ENCODE measurements around the gene FAM174C.

Gene FAM174C

GRCh38 chr19:1260749-1261537 lies 14.4 kb upstream of the FAM174C start:
- in situ Hi-C loops (cut with HindIII; ENCODE audit: low sequenced_read_pairs) = no loop called here

- in situ Hi-C loops (cut with HindIII; ENCODE audit: low sequenced_read_pairs) = no loop called here
Observed at GRCh38 chr19:1261538-1261797, 13.9 kb upstream of the FAM174C start.

- in situ Hi-C loops (cut with HindIII; ENCODE audit: low sequenced_read_pairs) = no loop called here
Observed at GRCh38 chr19:1261798-1262622, 13.3 kb upstream of the FAM174C start.

GRCh38 chr19:1262623-1263123 lies 12.7 kb upstream of the FAM174C start:
- in situ Hi-C loops (cut with HindIII; ENCODE audit: low sequenced_read_pairs) = no loop called here

- in situ Hi-C loops (cut with HindIII; ENCODE audit: low sequenced_read_pairs) = no loop called here
Observed at GRCh38 chr19:1263188-1263587, 12.1 kb upstream of the FAM174C start.

DNA sequence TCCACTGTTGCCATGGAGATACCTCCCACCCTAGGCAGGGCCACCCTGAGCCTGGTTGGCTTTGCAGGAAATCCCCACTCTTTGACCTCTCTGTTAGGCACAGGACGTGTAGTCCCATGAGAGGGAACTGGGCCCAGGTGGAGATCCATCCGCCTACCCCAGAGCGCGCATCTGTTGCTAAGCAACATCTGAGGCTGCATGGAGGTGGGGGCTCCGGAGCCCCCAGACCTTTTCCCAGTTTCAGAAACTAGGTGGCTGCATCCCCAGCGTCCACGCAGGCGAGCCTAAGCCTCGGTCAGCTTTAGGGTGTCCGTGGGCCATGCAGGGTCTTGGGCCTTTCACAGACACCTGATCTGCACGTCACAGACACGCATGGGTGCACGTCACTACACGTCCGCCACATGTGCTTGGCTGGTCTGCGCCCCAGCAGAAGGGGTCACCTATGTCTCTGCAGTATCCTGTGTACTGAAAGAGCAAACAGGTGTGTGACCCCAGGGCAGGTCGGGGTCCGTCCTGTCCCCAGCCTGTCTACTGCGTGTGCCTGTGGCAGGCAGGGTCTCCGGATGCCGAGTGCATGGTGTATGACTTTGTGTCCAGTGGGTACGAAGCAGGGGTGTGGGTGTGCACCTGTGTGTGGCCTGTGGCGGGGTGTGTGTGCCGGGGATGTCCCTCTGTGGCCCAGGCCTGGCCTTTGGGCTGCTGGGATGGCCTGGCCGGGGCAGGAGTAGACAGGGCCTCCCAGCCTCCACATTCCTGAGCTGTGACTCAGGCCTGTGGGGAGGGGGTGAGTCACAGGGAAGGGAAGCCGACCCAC lies 10.3 kb upstream of the FAM174C start:
- in situ Hi-C loops (cut with HindIII; ENCODE audit: low sequenced_read_pairs) = no loop called here

GRCh38 chr19:1265615-1266128 lies 9.7 kb upstream of the FAM174C start:
- in situ Hi-C loops (cut with HindIII; ENCODE audit: low sequenced_read_pairs) = no loop called here

GRCh38 chr19:1266129-1266915 lies 9.0 kb upstream of the FAM174C start:
- in situ Hi-C loops (cut with HindIII; ENCODE audit: low sequenced_read_pairs) = no loop called here

- in situ Hi-C loops (cut with HindIII; ENCODE audit: low sequenced_read_pairs) = no loop called here
Observed at GRCh38 chr19:1266916-1267476, 8.3 kb upstream of the FAM174C start.

DNA sequence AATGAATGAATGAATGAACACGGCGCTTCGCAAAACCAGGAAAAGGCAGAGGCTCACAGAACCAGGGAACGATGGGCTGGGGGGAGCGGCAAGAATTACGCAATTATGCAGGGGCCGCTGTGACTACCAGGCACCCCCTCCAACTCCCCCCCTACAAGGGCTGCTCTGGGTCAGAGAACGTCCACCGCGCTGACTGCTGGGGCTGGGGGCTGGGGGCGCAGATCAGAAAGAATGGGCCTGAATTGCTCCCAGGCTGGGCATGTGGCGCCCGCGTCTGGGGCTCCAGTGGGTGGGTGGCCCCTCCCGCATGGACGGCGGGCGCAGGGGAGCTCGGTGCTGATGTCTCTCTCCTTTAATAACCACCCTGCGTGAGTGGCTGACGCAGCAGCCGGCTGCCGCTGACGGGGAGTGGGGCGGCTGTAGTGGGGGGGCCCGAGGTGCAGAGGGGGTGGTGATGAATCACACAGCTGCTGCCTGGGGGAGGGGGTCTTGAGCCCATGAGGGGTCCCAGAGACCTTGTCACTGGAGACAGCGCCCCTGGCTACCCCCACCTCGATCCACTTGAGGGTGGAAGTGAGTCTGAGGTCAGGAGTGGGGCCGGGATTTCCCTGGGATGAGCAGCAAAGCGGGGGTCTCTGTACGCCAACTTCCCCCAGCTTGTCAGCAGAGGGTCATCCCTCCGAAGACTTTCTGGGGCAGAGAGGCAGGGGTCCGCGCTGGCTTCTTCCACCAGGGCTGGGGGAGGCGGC lies 7.7 kb upstream of the FAM174C start:
- in situ Hi-C loops (cut with HindIII; ENCODE audit: low sequenced_read_pairs) = no loop called here

- in situ Hi-C loops (cut with HindIII; ENCODE audit: low sequenced_read_pairs) = no loop called here
Observed at GRCh38 chr19:1268226-1269064, 6.9 kb upstream of the FAM174C start.

DNA sequence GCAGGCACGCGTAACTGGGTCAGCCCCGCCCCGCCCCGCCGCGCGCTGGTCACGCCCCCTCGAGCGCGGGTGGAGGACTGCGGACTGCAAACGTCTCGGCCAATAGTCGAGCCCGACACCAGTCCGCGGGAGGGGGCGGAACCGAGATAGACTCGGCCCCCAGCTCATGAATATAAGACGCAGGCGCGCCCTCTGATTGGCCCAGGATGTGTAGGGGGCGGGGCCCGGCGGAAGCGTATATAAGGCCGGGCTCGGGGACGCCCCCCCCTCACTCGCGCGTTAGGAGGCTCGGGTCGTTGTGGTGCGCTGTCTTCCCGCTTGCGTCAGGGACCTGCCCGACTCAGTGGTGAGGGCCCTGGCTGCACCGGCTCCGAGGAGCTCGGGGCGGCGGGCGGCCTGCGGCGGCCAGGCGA lies 6.3 kb upstream of the FAM174C start, which contains the start of gene CIRBP:
TSS of gene CIRBP (plus strand) at position 268 of the 413 bp plus-strand sequence. CDS start 1,602 bp downstream, outside the sequence.
- in situ Hi-C loops (cut with HindIII; ENCODE audit: low sequenced_read_pairs) = no loop called here

DNA sequence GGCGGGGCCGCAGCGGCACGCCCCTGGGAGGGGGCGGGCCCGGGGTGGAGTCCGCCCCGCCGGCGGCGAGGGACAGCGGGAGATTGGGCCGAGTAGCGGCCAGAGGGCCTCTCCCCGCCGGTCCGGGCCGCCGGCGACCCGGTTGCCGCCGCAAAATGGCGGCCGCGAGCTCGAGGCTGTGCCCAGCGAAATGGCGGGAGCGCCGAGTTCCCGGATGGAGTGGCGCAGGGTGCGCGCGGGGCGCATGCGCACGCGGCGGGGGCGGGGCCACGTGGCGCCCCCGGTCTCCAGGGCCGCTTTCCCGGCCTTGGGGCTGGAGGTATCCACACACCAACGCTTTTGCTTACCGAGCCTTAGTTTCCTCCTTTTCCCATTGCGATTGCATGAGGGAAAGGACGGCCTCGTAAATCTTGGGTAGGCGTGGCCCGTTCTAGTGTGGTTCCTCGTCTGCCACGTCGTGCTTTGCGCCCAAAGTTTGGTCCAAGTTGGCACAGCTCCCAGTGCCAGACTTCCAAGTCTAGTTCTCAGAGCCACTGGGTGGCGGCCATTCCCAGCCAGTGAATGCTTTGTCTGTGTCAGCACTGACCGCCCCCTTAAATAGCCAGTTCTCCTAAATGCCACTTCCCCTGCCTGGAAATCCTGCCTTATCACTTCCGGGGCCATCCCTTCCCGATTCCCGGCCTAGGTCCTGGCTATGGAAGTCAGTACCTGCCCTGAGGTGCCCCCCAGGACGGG lies 5.7 kb upstream of the FAM174C start:
- in situ Hi-C loops (cut with HindIII; ENCODE audit: low sequenced_read_pairs) = no loop called here

DNA sequence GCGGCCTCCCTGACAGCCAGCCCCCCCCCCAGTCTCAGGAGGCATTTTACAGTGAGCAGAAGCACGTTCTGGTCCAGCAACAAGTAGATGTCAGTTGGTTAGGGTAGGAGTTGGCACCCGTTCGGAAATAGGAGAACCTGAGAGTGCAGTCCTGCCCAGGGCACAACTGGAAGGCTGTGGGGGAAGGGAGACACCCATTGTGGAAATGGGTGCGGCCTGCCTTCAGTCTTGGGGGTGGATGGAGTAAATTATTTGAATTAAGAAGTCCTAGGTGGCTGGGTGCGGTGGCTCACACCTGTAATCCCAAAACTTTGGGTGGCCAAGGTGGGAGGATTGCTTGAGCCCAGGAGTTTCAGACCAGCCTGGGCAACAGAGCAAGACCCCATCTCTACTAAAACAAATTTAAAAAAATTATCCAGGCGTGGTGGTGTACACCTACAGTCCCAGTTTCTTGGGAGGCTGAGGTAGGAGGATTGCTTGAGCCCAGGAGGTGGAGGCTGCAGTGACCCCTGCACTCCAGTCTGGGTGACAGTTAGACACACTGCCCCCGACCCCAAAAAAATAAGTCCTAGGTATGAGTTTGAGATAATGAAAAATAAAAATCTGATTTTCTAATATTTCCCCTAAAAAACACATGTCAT lies 5.0 kb upstream of the FAM174C start:
- in situ Hi-C loops (cut with HindIII; ENCODE audit: low sequenced_read_pairs) = no loop called here

DNA sequence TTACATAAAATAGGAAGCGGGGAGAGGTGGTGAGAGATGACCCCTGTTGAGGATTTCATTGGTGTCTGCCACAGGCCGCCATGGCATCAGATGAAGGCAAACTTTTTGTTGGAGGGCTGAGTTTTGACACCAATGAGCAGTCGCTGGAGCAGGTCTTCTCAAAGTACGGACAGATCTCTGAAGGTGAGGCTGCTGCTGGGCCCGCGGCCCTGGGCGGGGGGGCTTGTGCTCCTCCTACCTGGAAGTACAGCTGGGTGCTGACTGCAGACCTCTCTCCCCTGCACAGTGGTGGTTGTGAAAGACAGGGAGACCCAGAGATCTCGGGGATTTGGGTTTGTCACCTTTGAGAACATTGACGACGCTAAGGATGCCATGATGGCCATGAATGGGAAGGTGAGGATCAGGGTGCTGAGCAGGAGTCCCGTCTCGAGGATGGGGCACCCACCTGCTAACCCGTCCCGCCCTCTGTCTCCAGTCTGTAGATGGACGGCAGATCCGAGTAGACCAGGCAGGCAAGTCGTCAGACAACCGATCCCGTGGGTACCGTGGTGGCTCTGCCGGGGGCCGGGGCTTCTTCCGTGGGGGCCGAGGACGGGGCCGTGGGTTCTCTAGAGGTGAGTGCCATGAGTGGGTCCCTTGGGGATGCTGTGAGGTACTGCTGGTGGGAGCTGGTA lies 4.3 kb upstream of the FAM174C start:
- in situ Hi-C loops (cut with HindIII; ENCODE audit: low sequenced_read_pairs) = no loop called here

DNA sequence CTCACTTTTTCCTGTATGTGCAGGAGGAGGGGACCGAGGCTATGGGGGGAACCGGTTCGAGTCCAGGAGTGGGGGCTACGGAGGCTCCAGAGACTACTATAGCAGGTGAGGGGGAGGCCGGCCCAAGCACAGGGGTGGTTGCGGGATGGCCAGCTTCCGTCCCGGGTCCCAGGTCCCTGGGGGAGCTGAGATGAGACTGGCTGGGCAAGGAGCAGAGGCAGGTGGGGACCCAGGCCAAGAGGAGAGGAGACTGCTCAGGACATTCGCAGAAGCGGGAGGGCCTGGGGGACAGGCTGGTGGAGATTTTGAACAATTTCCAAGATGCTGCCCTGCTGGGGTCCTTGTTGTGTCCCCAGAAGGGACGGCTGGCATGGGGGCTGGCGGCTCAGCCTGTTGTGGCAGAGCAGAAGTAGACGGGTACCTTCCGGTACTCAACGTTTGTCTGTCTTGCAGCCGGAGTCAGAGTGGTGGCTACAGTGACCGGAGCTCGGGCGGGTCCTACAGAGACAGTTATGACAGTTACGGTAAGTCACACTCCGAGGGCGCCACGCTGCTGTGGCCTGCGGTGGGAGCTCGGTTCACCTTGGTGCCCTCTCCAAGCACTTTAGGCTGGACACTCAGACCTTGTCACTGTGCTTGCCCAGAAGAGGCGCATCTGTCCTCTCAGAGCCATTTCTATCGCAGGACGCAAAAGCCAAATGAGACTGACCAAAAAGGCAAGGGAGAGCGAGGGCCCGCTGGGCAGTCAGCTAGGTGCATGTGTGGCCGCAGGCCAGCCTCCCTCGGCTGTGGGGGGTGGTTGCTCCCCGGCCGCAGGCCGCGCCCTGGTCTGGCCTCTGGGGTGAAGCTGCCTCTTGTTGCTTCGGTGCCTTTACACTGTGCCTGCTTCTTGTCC lies 3.6 kb upstream of the FAM174C start:
- in situ Hi-C loops (cut with HindIII; ENCODE audit: low sequenced_read_pairs) = no loop called here
